ENCODE measurements around the gene SLC1A7.

Gene SLC1A7

DNA sequence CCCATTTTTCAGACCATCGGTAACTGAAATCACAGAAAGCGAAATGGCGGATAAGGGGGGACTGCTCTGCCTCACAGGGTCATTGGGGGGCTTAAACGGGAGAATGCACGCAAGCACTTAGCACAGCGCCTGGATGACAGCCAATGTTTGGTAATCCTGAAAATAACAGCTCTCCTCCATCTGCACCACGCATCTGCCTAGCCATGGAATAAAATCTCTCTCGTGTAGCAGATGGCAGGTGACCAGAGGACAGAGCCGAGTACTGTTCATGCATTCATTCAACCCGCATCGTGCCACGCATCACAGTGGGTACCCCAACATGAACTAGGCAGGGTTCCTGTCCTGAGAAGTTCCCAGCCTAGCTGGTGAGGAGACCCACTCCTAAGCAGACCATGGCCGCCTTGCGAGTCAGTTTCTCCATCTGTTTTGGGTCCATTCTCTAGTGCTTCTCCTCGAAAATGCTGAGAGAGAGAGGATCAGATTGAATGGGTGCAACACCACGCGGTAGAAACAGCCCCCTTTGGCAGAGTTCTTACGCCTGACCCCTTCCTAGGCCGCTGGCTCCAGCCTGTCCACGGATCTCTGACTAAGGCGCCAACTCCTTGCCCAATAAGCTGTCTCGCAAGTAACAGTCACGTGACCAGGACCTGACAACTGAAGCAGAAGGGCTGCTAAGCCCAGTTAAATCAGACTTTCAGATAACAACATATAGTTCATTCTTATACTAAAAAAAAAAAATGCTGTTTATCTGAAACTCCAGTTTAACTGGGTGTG lies 7.3 kb downstream of the SLC1A7 start:
- DNase-seq (ENCODE audit: low read depth), result peak; percentile 64
- H3K4me3 ChIP-seq (ENCODE audit: low read length), result no peak overlapping the region
- TF ChIP-seq, protein P1, sequence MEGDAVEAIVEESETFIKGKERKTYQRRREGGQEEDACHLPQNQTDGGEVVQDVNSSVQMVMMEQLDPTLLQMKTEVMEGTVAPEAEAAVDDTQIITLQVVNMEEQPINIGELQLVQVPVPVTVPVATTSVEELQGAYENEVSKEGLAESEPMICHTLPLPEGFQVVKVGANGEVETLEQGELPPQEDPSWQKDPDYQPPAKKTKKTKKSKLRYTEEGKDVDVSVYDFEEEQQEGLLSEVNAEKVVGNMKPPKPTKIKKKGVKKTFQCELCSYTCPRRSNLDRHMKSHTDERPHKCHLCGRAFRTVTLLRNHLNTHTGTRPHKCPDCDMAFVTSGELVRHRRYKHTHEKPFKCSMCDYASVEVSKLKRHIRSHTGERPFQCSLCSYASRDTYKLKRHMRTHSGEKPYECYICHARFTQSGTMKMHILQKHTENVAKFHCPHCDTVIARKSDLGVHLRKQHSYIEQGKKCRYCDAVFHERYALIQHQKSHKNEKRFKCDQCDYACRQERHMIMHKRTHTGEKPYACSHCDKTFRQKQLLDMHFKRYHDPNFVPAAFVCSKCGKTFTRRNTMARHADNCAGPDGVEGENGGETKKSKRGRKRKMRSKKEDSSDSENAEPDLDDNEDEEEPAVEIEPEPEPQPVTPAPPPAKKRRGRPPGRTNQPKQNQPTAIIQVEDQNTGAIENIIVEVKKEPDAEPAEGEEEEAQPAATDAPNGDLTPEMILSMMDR (conservative IDR thresholded peaks at IDR 0.05; ENCODE audit: low read depth, low read length), result no peak

DNA sequence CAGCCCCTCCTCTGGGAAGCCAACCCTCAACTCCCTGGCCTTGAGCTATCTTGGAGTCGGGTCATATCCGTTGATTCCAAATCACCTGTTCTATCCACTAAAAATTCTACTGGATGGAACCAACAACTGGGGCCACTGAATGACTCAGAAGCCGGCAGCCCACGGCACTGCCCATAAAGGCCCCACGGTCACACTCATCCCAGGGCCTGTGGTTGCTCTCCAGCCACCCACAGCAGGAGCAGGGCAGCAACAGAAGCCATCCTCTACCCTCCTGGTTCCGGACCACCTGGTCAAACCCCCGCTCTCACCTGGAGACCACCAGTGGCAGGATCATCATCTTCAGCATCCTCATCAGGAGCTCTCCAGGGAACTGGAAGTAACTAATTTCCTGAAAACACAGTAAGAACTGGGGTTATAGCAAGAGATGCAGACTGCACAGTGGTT lies 8.4 kb downstream of the SLC1A7 start:
- TF ChIP-seq, protein P1 (conservative IDR thresholded peaks at IDR 0.05; ENCODE audit: low read depth, low read length), result no peak
- DNase-seq (ENCODE audit: low read depth), result no peak
- H3K4me3 ChIP-seq (ENCODE audit: low read length), result no peak overlapping the region

DNA sequence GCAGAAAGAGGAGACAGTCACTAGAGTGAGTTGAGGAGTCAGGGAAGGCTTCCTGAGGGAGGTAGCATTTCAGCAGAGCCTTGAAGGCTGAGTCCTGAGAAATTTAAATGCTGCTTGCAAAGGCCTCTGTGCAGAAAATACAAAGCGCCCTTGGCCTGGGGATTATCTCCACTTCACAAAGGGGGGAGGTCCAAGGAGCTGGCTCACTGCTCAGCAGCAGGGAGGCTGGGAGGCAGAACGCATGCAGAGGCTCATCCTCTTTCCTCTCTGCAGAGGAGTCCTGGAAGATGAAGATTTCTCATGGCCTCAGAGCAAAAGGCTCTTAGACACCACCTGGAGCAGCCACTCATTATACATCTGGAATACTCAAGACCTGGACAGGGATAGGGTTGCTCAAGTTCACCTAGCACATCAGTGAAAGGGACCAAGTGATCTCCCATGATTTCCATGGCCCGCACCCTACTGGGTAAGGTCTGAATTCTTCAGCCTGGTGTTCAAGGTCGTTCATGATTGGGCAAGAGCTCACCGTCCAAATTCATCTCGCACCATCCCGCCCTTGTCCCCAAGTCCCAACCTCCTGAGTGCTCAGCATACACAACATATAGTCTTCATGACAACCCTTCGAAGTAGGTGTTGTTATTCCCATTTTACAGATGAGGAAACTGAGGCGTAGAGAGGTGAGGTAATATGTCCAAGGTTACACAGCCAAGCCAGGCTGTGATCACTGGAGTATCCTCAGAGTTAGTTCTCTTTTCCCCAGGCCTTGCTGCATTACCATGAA lies 9.0 kb downstream of the SLC1A7 start:
- DNase-seq (ENCODE audit: low read depth), result no peak
- H3K4me3 ChIP-seq (ENCODE audit: low read length), result no peak overlapping the region
- TF ChIP-seq, protein P1 (conservative IDR thresholded peaks at IDR 0.05; ENCODE audit: low read depth, low read length), result no peak

DNA sequence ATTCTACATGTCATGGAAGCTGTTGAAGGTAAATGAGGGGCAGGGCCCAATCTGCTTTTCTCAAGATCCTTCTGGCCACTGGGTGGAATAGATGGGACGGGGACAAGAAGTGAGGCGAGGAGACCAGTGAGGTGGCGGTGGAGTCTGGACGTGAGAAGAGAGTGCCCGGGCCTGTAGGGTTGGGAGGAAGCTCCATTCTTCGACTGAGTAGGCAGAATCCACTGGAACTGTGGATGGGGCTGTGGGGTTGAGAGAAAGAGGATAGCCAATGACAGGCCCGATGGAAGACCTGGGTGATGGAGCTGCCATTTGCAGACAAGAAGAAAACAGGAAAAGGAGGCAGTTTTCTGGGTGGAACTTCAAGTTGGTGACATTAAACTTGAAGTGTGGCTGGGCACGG lies 10.3 kb downstream of the SLC1A7 start:
- TF ChIP-seq, protein P1 (conservative IDR thresholded peaks at IDR 0.05; ENCODE audit: low read depth, low read length), result no peak
- no peak overlapping the region for H3K4me3 ChIP-seq (ENCODE audit: low read length)
- DNase-seq (ENCODE audit: low read depth), result no peak

DNA sequence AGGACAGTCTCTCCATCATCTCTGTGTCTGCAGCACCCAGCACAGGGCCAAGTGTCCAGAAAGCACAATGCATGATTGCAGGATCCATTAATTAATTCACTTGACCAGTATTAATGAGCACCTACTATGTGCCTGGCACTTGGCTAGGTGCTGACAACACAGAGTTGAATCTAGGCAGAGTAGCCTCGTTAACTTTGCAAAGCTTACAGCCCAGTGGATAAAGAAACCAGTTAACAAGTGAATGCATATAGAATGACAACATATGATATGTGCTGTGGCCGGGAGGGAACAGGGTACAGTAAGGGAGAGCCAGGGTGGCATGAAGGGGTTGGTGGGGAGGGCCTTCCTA lies 10.9 kb downstream of the SLC1A7 start:
- TF ChIP-seq, protein P1 (conservative IDR thresholded peaks at IDR 0.05; ENCODE audit: low read depth, low read length), result no peak
- DNase-seq (ENCODE audit: low read depth), result no peak
- no peak overlapping the region for H3K4me3 ChIP-seq (ENCODE audit: low read length)

DNA sequence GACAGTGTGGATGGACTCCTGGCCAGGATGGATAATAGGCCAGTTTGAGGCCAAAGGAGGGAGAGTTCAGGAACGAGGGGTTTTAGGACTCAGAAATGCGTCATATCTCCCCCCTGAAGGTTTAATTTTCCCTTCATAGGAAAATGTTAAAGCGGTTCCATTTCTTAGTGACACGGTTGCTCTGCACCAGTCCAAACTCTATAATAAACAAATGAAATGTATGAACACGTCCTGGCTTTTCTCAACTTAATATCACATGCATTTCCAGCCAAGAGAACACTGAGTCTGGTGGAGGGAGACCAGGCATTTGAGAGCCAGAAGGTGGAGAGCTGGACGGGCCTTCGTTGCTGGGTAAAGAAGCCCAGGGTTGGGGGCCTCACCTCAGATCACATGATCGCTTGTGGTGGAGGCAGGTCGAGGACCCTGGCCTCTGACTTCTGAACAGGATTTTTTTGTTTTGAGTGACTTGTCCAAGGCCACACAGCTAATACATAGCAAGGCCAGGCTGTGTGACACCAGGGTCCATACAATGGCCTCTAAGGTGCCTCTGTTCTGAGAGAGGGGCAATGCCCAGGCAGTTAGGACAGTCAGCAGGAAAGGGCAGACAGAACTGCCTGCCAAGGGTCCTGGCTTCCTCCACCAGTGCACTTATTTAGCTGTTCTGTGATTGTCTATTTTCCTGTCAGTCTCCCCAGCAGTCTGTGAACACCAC lies 11.4 kb downstream of the SLC1A7 start:
- TF ChIP-seq, protein P1 (conservative IDR thresholded peaks at IDR 0.05; ENCODE audit: low read depth, low read length), result no peak
- DNase-seq (ENCODE audit: low read depth), result no peak
- no peak overlapping the region for H3K4me3 ChIP-seq (ENCODE audit: low read length)

Data from retinal pigment epithelial cell (primary cell).